HepG2 (cell line): Measurements from ENCODE around the gene TBC1D1. TPM values are rescaled to one million over a fixed set of nuclear protein-coding genes. Genes with fewer than 3 reads are reported as not detected.
A peak's percentile ranks its signal among the peaks of the same experiment; 100 is the strongest.

ENCODE experiments used
- ARHGAP35 ChIP-seq: sonication (generic); formaldehyde crosslinking; IDR thresholded peaks from 2 replicates; pipeline ENCODE4 v1.9.0; 2022; ENCODE audit warnings: mild to moderate bottlenecking, inconsistent platforms, moderate library complexity, missing genetic modification reagents, borderline replicate concordance
- BCL6 ChIP-seq: IDR thresholded peaks from 2 replicates; pipeline ENCODE4 v1.6.1; 2016; ENCODE audit warnings: missing genetic modification reagents, missing compliant biosample characterization
- CCDC6 ChIP-seq: sonication (generic); formaldehyde crosslinking; IDR thresholded peaks from 2 replicates; pipeline ENCODE4 v1.8.1; 2022; ENCODE audit warnings: mild to moderate bottlenecking, missing genetic modification reagents, moderate library complexity
- ELF1 ChIP-seq: sonication (generic); formaldehyde crosslinking; IDR thresholded peaks from 2 replicates; pipeline ENCODE4 v1.4.0; 2020; ENCODE audit warnings: missing genetic modification reagents
- ISL2 ChIP-seq: sonication (generic); formaldehyde crosslinking; IDR thresholded peaks from 2 replicates; pipeline ENCODE4 v1.5.0; 2020; ENCODE audit warnings: missing genetic modification reagents
- KLF16 ChIP-seq, 2 experiments: sonication (generic) in 1 of 2; formaldehyde crosslinking in 1 of 2; IDR thresholded peaks; 2 replicates each; pipeline versions ENCODE4 v1.6.1 to v1.8.0; 2016 to 2023; ENCODE audit warnings: missing genetic modification reagents in 2 of 2, missing compliant biosample characterization in 1 of 2
- MIXL1 ChIP-seq: IDR thresholded peaks from 2 replicates; pipeline ENCODE4 v1.6.1; 2016
- RELA ChIP-seq: sonication (generic); formaldehyde crosslinking; IDR thresholded peaks from 2 replicates; pipeline ENCODE4 v1.4.0; 2020; ENCODE audit warnings: missing genetic modification reagents
- ZFP36L2 ChIP-seq: sonication (generic); formaldehyde crosslinking; IDR thresholded peaks from 2 replicates; pipeline ENCODE4 v1.4.0; 2020; ENCODE audit warnings: missing genetic modification reagents
- ZNF672 ChIP-seq: sonication (generic); formaldehyde crosslinking; IDR thresholded peaks from 2 replicates; pipeline ENCODE4 v1.8.1; 2022; ENCODE audit warnings: missing genetic modification reagents
- polyA plus RNA-seq, 8 experiments: library from polyadenylated mRNA; depleted of rRNA in 3 of 8; stranded (reverse) in 7 of 8; unstranded in 1 of 8; fragments of >200 nt; fragmentation: Illumina TruSeq in 4 of 8; extraction: Trizol in 4 of 8; gene quantifications; 2 replicates each; pipeline versions ENCODE4 v1.2.1 to v1.2.3, GENCODE V29; 2011 to 2016; ENCODE audit warnings: low read depth in 4 of 8, missing spikeins in 1 of 8, mixed read lengths in 1 of 8; ENCODE audit not compliant: insufficient read depth in 1 of 8
- total RNA-seq, 5 experiments: library from RNA; depleted of rRNA; stranded (reverse); fragments of >200 nt; fragmentation: Illumina TruSeq; extraction: Trizol; gene quantifications; 2 replicates each; pipeline ENCODE4 v1.2.3, GENCODE V29; 2016; ENCODE audit warnings: low read depth in 1 of 5
- TF ChIP-seq, protein P1 (sequence below): sonication (generic); formaldehyde crosslinking; IDR thresholded peaks from 2 replicates; pipeline ENCODE4 v1.5.0; 2020; ENCODE audit warnings: mild to moderate bottlenecking, missing genetic modification reagents
- TF ChIP-seq, protein P2 (sequence below): IDR thresholded peaks from 2 replicates; pipeline ENCODE4 v1.6.1; 2016; ENCODE audit warnings: low read depth
- TF ChIP-seq, protein P3 (sequence below): sonication (generic); formaldehyde crosslinking; IDR thresholded peaks from 2 replicates; pipeline ENCODE4 v1.4.0; 2020; ENCODE audit warnings: mild to moderate bottlenecking, missing genetic modification reagents, borderline replicate concordance
- TF ChIP-seq, protein P4 (sequence below): IDR thresholded peaks from 2 replicates; pipeline ENCODE4 v1.6.1; 2016; ENCODE audit warnings: mild to moderate bottlenecking
- TF ChIP-seq, protein P5 (sequence below): sonication (generic); formaldehyde crosslinking; IDR thresholded peaks from 2 replicates; pipeline ENCODE4 v1.8.1; 2023; ENCODE audit warnings: mild to moderate bottlenecking, missing genetic modification reagents
- TF ChIP-seq, protein P6 (sequence below): sonication (generic); formaldehyde crosslinking; IDR thresholded peaks from 2 replicates; pipeline ENCODE4 v1.4.0; 2020; ENCODE audit warnings: missing genetic modification reagents, mild to moderate bottlenecking, borderline replicate concordance

Gene TBC1D1
- total and polyA plus RNA-seq, 2 of the 13 experiments (the other 11 are each of a cell fraction or from before 2014, with no cell fraction given) = 37.3 to 62.8 TPM

DNA sequence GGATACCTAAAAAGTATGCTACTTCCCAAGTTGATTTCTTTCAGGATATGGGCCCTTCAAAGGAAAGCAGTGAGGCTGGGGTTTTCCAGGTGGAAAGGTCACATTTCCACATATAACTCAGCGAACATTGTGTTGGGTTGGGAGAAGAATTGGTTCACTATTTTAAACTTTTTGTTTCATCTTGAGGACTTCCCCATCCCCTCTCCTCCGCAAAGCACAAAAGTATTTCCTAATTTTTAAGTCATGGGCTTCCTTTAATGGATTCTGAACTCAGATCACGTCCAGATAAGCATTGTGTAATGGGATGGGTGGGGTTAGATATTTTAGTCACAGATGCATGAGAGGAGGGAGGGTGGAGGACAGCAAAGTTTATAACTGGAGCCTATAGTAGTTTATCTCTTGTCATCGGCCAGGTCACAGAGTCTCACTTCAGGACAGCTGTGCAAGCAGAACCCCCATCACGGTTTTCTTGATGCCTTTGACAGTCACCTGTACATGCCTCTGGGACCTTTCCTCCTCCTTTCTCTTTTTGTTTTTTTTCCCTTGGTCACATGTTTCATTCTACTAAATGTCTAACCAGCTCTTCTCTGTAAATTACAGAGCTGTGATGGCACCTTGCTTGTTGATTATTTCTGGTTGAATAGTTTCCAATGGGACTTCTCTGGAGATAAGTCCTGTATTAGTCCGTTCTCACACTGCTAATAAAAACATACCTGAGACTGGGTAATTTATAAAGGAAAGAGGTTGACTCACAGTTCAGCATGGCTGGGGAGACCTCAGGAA, 184.7 kb downstream of the TBC1D1 start (continued):
- TF ChIP-seq, protein P1, sequence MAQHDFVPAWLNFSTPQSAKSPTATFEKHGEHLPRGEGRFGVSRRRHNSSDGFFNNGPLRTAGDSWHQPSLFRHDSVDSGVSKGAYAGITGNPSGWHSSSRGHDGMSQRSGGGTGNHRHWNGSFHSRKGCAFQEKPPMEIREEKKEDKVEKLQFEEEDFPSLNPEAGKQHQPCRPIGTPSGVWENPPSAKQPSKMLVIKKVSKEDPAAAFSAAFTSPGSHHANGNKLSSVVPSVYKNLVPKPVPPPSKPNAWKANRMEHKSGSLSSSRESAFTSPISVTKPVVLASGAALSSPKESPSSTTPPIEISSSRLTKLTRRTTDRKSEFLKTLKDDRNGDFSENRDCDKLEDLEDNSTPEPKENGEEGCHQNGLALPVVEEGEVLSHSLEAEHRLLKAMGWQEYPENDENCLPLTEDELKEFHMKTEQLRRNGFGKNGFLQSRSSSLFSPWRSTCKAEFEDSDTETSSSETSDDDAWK (CRISPR knock-in tag) = no peak
- TF ChIP-seq ZFP36L2 (CRISPR knock-in tag) = no peak
- TF ChIP-seq, protein P2, sequence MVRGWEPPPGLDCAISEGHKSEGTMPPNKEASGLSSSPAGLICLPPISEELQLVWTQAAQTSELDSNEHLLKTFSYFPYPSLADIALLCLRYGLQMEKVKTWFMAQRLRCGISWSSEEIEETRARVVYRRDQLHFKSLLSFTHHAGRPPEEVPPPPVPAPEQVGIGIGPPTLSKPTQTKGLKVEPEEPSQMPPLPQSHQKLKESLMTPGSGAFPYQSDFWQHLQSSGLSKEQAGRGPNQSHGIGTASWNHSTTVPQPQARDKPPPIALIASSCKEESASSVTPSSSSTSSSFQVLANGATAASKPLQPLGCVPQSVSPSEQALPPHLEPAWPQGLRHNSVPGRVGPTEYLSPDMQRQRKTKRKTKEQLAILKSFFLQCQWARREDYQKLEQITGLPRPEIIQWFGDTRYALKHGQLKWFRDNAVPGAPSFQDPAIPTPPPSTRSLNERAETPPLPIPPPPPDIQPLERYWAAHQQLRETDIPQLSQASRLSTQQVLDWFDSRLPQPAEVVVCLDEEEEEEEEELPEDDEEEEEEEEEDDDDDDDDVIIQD (CRISPR knock-in tag) = peak; percentile 63; the same call in 1 of the 2 replicates
- TF ChIP-seq RELA (CRISPR knock-in tag) = 0 out of 2 replicates have a peak, but pooled peaks have one; percentile 46
- TF ChIP-seq, protein P3, sequence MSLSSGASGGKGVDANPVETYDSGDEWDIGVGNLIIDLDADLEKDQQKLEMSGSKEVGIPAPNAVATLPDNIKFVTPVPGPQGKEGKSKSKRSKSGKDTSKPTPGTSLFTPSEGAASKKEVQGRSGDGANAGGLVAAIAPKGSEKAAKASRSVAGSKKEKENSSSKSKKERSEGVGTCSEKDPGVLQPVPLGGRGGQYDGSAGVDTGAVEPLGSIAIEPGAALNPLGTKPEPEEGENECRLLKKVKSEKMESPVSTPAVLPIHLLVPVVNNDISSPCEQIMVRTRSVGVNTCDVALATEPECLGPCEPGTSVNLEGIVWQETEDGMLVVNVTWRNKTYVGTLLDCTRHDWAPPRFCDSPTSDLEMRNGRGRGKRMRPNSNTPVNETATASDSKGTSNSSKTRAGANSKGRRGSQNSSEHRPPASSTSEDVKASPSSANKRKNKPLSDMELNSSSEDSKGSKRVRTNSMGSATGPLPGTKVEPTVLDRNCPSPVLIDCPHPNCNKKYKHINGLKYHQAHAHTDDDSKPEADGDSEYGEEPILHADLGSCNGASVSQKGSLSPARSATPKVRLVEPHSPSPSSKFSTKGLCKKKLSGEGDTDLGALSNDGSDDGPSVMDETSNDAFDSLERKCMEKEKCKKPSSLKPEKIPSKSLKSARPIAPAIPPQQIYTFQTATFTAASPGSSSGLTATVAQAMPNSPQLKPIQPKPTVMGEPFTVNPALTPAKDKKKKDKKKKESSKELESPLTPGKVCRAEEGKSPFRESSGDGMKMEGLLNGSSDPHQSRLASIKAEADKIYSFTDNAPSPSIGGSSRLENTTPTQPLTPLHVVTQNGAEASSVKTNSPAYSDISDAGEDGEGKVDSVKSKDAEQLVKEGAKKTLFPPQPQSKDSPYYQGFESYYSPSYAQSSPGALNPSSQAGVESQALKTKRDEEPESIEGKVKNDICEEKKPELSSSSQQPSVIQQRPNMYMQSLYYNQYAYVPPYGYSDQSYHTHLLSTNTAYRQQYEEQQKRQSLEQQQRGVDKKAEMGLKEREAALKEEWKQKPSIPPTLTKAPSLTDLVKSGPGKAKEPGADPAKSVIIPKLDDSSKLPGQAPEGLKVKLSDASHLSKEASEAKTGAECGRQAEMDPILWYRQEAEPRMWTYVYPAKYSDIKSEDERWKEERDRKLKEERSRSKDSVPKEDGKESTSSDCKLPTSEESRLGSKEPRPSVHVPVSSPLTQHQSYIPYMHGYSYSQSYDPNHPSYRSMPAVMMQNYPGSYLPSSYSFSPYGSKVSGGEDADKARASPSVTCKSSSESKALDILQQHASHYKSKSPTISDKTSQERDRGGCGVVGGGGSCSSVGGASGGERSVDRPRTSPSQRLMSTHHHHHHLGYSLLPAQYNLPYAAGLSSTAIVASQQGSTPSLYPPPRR (CRISPR knock-in tag) = peak; percentile 25; the same call in 1 of the 2 replicates
- TF ChIP-seq ZNF672 (CRISPR knock-in tag) = no peak
- no peak for TF ChIP-seq CCDC6
- TF ChIP-seq ARHGAP35 (CRISPR knock-in tag) = no peak
- TF ChIP-seq, protein P4, sequence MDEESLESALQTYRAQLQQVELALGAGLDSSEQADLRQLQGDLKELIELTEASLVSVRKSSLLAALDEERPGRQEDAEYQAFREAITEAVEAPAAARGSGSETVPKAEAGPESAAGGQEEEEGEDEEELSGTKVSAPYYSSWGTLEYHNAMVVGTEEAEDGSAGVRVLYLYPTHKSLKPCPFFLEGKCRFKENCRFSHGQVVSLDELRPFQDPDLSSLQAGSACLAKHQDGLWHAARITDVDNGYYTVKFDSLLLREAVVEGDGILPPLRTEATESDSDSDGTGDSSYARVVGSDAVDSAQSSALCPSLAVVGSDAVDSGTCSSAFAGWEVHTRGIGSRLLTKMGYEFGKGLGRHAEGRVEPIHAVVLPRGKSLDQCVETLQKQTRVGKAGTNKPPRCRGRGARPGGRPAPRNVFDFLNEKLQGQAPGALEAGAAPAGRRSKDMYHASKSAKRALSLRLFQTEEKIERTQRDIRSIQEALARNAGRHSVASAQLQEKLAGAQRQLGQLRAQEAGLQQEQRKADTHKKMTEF (CRISPR knock-in tag) = peak; percentile 24; the same call in 1 of the 2 replicates
- TF ChIP-seq, protein P5, sequence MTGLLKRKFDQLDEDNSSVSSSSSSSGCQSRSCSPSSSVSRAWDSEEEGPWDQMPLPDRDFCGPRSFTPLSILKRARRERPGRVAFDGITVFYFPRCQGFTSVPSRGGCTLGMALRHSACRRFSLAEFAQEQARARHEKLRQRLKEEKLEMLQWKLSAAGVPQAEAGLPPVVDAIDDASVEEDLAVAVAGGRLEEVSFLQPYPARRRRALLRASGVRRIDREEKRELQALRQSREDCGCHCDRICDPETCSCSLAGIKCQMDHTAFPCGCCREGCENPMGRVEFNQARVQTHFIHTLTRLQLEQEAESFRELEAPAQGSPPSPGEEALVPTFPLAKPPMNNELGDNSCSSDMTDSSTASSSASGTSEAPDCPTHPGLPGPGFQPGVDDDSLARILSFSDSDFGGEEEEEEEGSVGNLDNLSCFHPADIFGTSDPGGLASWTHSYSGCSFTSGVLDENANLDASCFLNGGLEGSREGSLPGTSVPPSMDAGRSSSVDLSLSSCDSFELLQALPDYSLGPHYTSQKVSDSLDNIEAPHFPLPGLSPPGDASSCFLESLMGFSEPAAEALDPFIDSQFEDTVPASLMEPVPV = no peak
- peak; percentile 83 for TF ChIP-seq ISL2 (CRISPR knock-in tag)
- TF ChIP-seq, protein P6, sequence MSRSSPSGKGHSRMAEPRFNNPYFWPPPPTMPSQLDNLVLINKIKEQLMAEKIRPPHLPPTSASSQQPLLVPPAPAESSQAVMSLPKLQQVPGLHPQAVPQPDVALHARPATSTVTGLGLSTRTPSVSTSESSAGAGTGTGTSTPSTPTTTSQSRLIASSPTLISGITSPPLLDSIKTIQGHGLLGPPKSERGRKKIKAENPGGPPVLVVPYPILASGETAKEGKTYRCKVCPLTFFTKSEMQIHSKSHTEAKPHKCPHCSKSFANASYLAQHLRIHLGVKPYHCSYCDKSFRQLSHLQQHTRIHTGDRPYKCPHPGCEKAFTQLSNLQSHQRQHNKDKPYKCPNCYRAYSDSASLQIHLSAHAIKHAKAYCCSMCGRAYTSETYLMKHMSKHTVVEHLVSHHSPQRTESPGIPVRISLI (CRISPR knock-in tag) = peak; percentile 15; the same call in 1 of the 2 replicates
- TF ChIP-seq BCL6 (CRISPR knock-in tag) = peak; percentile 20; the same call in 1 of the 2 replicates
- TF ChIP-seq MIXL1 (CRISPR knock-in tag) = 0 out of 2 replicates have a peak, but pooled peaks have one; percentile 13
- no peak for TF ChIP-seq ELF1 (CRISPR knock-in tag)
- TF ChIP-seq KLF16 (CRISPR knock-in tag; IDR thresholded peaks at IDR 0.05) = 0 out of 4 replicates have a peak, but pooled peaks of 1 of the 2 experiments have one; percentile 15
